ENCODE measurements around the gene CDK6.

- TF ChIP-seq, protein P1, sequence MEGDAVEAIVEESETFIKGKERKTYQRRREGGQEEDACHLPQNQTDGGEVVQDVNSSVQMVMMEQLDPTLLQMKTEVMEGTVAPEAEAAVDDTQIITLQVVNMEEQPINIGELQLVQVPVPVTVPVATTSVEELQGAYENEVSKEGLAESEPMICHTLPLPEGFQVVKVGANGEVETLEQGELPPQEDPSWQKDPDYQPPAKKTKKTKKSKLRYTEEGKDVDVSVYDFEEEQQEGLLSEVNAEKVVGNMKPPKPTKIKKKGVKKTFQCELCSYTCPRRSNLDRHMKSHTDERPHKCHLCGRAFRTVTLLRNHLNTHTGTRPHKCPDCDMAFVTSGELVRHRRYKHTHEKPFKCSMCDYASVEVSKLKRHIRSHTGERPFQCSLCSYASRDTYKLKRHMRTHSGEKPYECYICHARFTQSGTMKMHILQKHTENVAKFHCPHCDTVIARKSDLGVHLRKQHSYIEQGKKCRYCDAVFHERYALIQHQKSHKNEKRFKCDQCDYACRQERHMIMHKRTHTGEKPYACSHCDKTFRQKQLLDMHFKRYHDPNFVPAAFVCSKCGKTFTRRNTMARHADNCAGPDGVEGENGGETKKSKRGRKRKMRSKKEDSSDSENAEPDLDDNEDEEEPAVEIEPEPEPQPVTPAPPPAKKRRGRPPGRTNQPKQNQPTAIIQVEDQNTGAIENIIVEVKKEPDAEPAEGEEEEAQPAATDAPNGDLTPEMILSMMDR (IDR thresholded peaks at IDR 0.05): no peak
- no peak for TF ChIP-seq POLR2A (IDR thresholded peaks at IDR 0.05)
These were observed 201.4 kb downstream of the CDK6 start for GRCh38 chr7:92634924-92635519.

Measured in lower leg skin (tissue), 3 donors.